HepG2 (cell line): ENCODE measurements around the gene SMTN.

Experiments used
- HOXA7 ChIP-seq: sonication (generic); formaldehyde crosslinking; IDR thresholded peaks from 2 replicates; pipeline ENCODE4 v1.8.1; 2022; ENCODE audit warnings: mild to moderate bottlenecking, missing genetic modification reagents, moderate library complexity
- MYNN ChIP-seq: sonication (generic); formaldehyde crosslinking; IDR thresholded peaks from 2 replicates; pipeline ENCODE4 v1.4.0; 2020; ENCODE audit warnings: mild to moderate bottlenecking, low read depth, missing genetic modification reagents
- SOX6 ChIP-seq, 2 experiments: fragments of 450-650 bp in 1 of 2; sonication (generic) in 1 of 2; formaldehyde crosslinking in 1 of 2; IDR thresholded peaks; 2 replicates each; pipeline versions ENCODE4 v1.4.0 to v1.6.1; 2017 to 2020; ENCODE audit warnings: antibody characterized with exemption in 1 of 2, mild to moderate bottlenecking in 1 of 2, missing genetic modification reagents in 1 of 2
- ZIK1 ChIP-seq: sonication (generic); formaldehyde crosslinking; IDR thresholded peaks from 2 replicates; pipeline ENCODE4 v1.5.0; 2020; ENCODE audit warnings: mild to moderate bottlenecking, low read depth, missing genetic modification reagents, borderline replicate concordance
- ZNF12 ChIP-seq: sonication (generic); formaldehyde crosslinking; IDR thresholded peaks from 2 replicates; pipeline ENCODE4 v1.5.0; 2020; ENCODE audit warnings: missing genetic modification reagents
- ZNF747 ChIP-seq: sonication (generic); formaldehyde crosslinking; IDR thresholded peaks from 2 replicates; pipeline ENCODE4 v1.8.1; 2023; ENCODE audit warnings: missing genetic modification reagents, mild to moderate bottlenecking, borderline replicate concordance
- ZNF782 ChIP-seq: sonication (generic); formaldehyde crosslinking; IDR thresholded peaks from 2 replicates; pipeline ENCODE4 v1.4.0; 2020; ENCODE audit warnings: missing genetic modification reagents, mild to moderate bottlenecking, borderline replicate concordance
- TF ChIP-seq, protein P1 (sequence below): sonication (generic); formaldehyde crosslinking; IDR thresholded peaks from 2 replicates; pipeline ENCODE4 v1.5.0; 2020; ENCODE audit warnings: mild to moderate bottlenecking, missing genetic modification reagents, moderate library complexity

- TF ChIP-seq ZNF12 (CRISPR knock-in tag): no peak
- no peak for TF ChIP-seq HOXA7 (CRISPR knock-in tag)
- no peak for TF ChIP-seq ZNF747 (CRISPR knock-in tag)
- TF ChIP-seq ZNF782 (CRISPR knock-in tag): no peak
- TF ChIP-seq, protein P1, sequence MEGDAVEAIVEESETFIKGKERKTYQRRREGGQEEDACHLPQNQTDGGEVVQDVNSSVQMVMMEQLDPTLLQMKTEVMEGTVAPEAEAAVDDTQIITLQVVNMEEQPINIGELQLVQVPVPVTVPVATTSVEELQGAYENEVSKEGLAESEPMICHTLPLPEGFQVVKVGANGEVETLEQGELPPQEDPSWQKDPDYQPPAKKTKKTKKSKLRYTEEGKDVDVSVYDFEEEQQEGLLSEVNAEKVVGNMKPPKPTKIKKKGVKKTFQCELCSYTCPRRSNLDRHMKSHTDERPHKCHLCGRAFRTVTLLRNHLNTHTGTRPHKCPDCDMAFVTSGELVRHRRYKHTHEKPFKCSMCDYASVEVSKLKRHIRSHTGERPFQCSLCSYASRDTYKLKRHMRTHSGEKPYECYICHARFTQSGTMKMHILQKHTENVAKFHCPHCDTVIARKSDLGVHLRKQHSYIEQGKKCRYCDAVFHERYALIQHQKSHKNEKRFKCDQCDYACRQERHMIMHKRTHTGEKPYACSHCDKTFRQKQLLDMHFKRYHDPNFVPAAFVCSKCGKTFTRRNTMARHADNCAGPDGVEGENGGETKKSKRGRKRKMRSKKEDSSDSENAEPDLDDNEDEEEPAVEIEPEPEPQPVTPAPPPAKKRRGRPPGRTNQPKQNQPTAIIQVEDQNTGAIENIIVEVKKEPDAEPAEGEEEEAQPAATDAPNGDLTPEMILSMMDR (CRISPR knock-in tag): no peak
- no peak for TF ChIP-seq SOX6 (IDR thresholded peaks at IDR 0.05)
- TF ChIP-seq SOX6 (CRISPR knock-in tag; IDR thresholded peaks at IDR 0.05): no peak
- TF ChIP-seq MYNN (CRISPR knock-in tag): no peak
- TF ChIP-seq ZIK1 (CRISPR knock-in tag): no peak
Measured at GRCh38 chr22:31139066-31139465, 57.9 kb downstream of the SMTN start.
